NCI-H1092 treated with DMSO at 0.1 percent for 48 hours (cell line): ENCODE data around the gene LYPD1.
A peak's percentile ranks its signal among the peaks of the same experiment; 100 is the strongest.
"Not testable (repeated sequence)": the region's sequence is repeated elsewhere in the genome, so short reads cannot be mapped to it uniquely, and the experiment has no call there.

Experiments
- DNase-seq: peaks from one replicate; lab custom pipeline; 2025; lab: John Stamatoyannopoulos, UW

The LYPD1 gene

GRCh38 chr2:132669908-132670495 is at the start of gene LYPD1:
Gene LYPD1 (minus strand): TSS chr2:132670205. CDS start chr2:132669932, 273 bp downstream.
- DNase-seq = peak; percentile 37

GRCh38 chr2:132719480-132719879 is 49.5 kb upstream of the LYPD1 start:
- DNase-seq = no peak

GRCh38 chr2:132716954-132717353 is 46.9 kb upstream of the LYPD1 start:
- no peak for DNase-seq

GRCh38 chr2:132715386-132716351 is 45.7 kb upstream of the LYPD1 start:
- DNase-seq = no peak

GRCh38 chr2:132703396-132703795 is 33.4 kb upstream of the LYPD1 start:
- DNase-seq = no peak

- DNase-seq = no peak
These were observed 31.8 kb upstream of the LYPD1 start for GRCh38 chr2:132701810-132702209.

- not testable (repeated sequence) for DNase-seq
These were observed 29.8 kb upstream of the LYPD1 start for GRCh38 chr2:132699802-132700201.

- not testable (repeated sequence) for DNase-seq
These were observed 28.3 kb upstream of the LYPD1 start for GRCh38 chr2:132698347-132698746.

GRCh38 chr2:132697556-132698205 is 27.7 kb upstream of the LYPD1 start:
- no peak for DNase-seq

- DNase-seq = no peak
These were observed 22.8 kb upstream of the LYPD1 start for GRCh38 chr2:132692816-132693215.

GRCh38 chr2:132691556-132691955 is 21.6 kb upstream of the LYPD1 start:
- DNase-seq = no peak

- no peak for DNase-seq
These were observed 20.8 kb upstream of the LYPD1 start for GRCh38 chr2:132690664-132691303.

- no peak for DNase-seq
These were observed 11.8 kb upstream of the LYPD1 start for GRCh38 chr2:132681766-132682165.

GRCh38 chr2:132680544-132680943 is 10.5 kb upstream of the LYPD1 start:
- no peak for DNase-seq

GRCh38 chr2:132678483-132678882 is 8.5 kb upstream of the LYPD1 start:
- DNase-seq = no peak

- DNase-seq = no peak
These were observed 7.7 kb upstream of the LYPD1 start for GRCh38 chr2:132677661-132678060.

- no peak for DNase-seq
These were observed 7.0 kb upstream of the LYPD1 start for GRCh38 chr2:132676999-132677398.

GRCh38 chr2:132671151-132671835 is 1.3 kb upstream of the LYPD1 start:
- DNase-seq = no peak

- peak; percentile 20 for DNase-seq
These were observed 618 bp upstream of the LYPD1 start for GRCh38 chr2:132670496-132671150.

- peak; percentile 32 for DNase-seq
These were observed 758 bp downstream of the LYPD1 start for GRCh38 chr2:132668987-132669907.
